Activated CD4-positive, alpha-beta memory T cell treated with anti-CD3 and anti-CD28 coated beads, Interleukin-2, amount 10 ng/mL, durations not matched to agents 7 days and 5 days (primary cell): ENCODE results near the gene NDE1. TPM values are rescaled to one million over a fixed set of nuclear protein-coding genes. Genes with fewer than 3 reads are reported as not detected.
"Not testable (repeated sequence)": the region's sequence is repeated elsewhere in the genome, so short reads cannot be mapped to it uniquely, and the experiment has no call there.

Experiments used
- CTCF ChIA-PET: fragments of 350-600 bp; sonication (Branson Sonifier 250); formaldehyde crosslinking; loops from one replicate; lab custom pipeline; 2021; ENCODE audit warnings: antibody characterized with exemption, inconsistent platforms; lab: Charles Lee
- POLR2A ChIA-PET: fragments of 350-600 bp; sonication (Branson Sonifier 250); formaldehyde crosslinking; loops from one replicate; lab custom pipeline; 2021; ENCODE audit warnings: antibody characterized with exemption; lab: Charles Lee
- DNase-seq: peaks from one replicate; pipeline ENCODE4 v3.0.0-alpha.2; 2020
- H3K27ac Mint-ChIP-seq: one replicate; pipeline ENCODE4 v1.8.0; 2021; ENCODE audit warnings: mild to moderate bottlenecking, mixed read lengths
- H3K27me3 Mint-ChIP-seq: one replicate; pipeline ENCODE4 v1.8.0; 2021; ENCODE audit warnings: mixed read lengths
- H3K36me3 Mint-ChIP-seq: one replicate; pipeline ENCODE4 v1.8.0; 2021; ENCODE audit warnings: low read depth, mixed read lengths
- H3K4me1 Mint-ChIP-seq: one replicate; pipeline ENCODE4 v1.8.0; 2021; ENCODE audit warnings: mixed read lengths
- H3K4me3 Mint-ChIP-seq: one replicate; pipeline ENCODE4 v1.8.0; 2021; ENCODE audit warnings: mild to moderate bottlenecking, mixed read lengths
- H3K9me3 Mint-ChIP-seq: one replicate; pipeline ENCODE4 v1.8.0; 2021; ENCODE audit warnings: mixed read lengths
- total RNA-seq, 2 experiments: library from RNA; stranded (reverse); gene quantifications; one replicate each; pipeline ENCODE4 v1.2.3, GENCODE V29; 2021

NDE1 gene
- total RNA-seq, 2 experiments from 2014 or later, result 115 to 133 TPM

- H3K4me1 Mint-ChIP-seq, result no peaks in the 10 kb centered on the region
- ChIA-PET CTCF (no interaction called here), POLR2A (no interaction called here)
- H3K27me3 Mint-ChIP-seq, result no peaks in the 10 kb centered on the region
- H3K27ac Mint-ChIP-seq, result no peak overlapping the region
- peaks cover 84% of the 10 kb centered on the region for H3K36me3 Mint-ChIP-seq
- DNase-seq, result no peak
- no peak overlapping the region for H3K4me3 Mint-ChIP-seq
- no peaks in the 10 kb centered on the region for H3K9me3 Mint-ChIP-seq
Measured at GRCh38 chr16:15689290-15689689, 39.2 kb downstream of the NDE1 start.

- Mint-ChIP-seq H3K27ac (no peak overlapping the region), H3K9me3 (no peaks in the 10 kb centered on the region), H3K27me3 (no peaks in the 10 kb centered on the region), H3K36me3 (peaks cover 89% of the 10 kb centered on the region), H3K4me1 (no peaks in the 10 kb centered on the region), H3K4me3 (no peak overlapping the region)
- no peak for DNase-seq
- CTCF ChIA-PET, result interaction anchor here (1.6 kb wide), 1 partner anchor 8 kb away, joined by 4 read pairs; no protein-coding TSS in a partner anchor
- POLR2A ChIA-PET, result no interaction called here
Measured at GRCh38 chr16:15690296-15690695, 40.3 kb downstream of the NDE1 start.

- Mint-ChIP-seq H3K9me3 (no peaks in the 10 kb centered on the region), H3K36me3 (peaks cover 88% of the 10 kb centered on the region), H3K4me3 (no peak overlapping the region), H3K27ac (no peak overlapping the region), H3K4me1 (no peaks in the 10 kb centered on the region), H3K27me3 (no peaks in the 10 kb centered on the region)
- ChIA-PET CTCF (interaction anchor here (1.6 kb wide), 1 partner anchor 9 kb away, joined by 4 read pairs; no protein-coding TSS in a partner anchor), POLR2A (no interaction called here)
- DNase-seq, result no peak
Measured at GRCh38 chr16:15691046-15691445, 41.0 kb downstream of the NDE1 start.

- H3K4me3 Mint-ChIP-seq, H3K27ac Mint-ChIP-seq, H3K27me3 Mint-ChIP-seq, H3K4me1 Mint-ChIP-seq, DNase-seq, H3K9me3 Mint-ChIP-seq, POLR2A ChIA-PET: not testable (repeated sequence)
- CTCF ChIA-PET, result interaction anchor here (1.0 kb wide), 1 partner anchor 10 kb away, joined by 3 read pairs; no protein-coding TSS in a partner anchor
- peaks cover 88% of the 10 kb centered on the region for H3K36me3 Mint-ChIP-seq
Measured at GRCh38 chr16:15692508-15692907, 42.5 kb downstream of the NDE1 start.

- Mint-ChIP-seq H3K4me3 (no peak overlapping the region), H3K9me3 (no peaks in the 10 kb centered on the region), H3K27ac (no peak overlapping the region), H3K36me3 (peaks cover 82% of the 10 kb centered on the region), H3K27me3 (no peaks in the 10 kb centered on the region), H3K4me1 (no peaks in the 10 kb centered on the region)
- DNase-seq, result no peak
- POLR2A ChIA-PET, result no interaction called here
- CTCF ChIA-PET, result interaction anchor here (0.6 kb wide), 1 partner anchor 296 kb away, joined by 5 read pairs; no protein-coding TSS in a partner anchor
Measured at GRCh38 chr16:15694499-15694898, 44.5 kb downstream of the NDE1 start.

- CTCF ChIA-PET, result no interaction called here
- POLR2A ChIA-PET, result interaction anchor here (1.1 kb wide), 1 partner anchor 58 kb away, joined by 3 read pairs; no protein-coding TSS in a partner anchor
- Mint-ChIP-seq H3K36me3 (peaks cover 72% of the 10 kb centered on the region), H3K4me3 (no peak overlapping the region), H3K4me1 (peaks cover 20% of the 10 kb centered on the region), H3K27ac (no peak overlapping the region), H3K27me3 (no peaks in the 10 kb centered on the region), H3K9me3 (no peaks in the 10 kb centered on the region)
- DNase-seq, result no peak
Measured at GRCh38 chr16:15699819-15700218, 49.8 kb downstream of the NDE1 start.

GRCh38 chr16:15701367-15701766 is 51.3 kb downstream of the NDE1 start:
- POLR2A ChIA-PET, result no interaction called here
- peaks cover 20% of the 10 kb centered on the region for H3K4me1 Mint-ChIP-seq

GRCh38 chr16:15701975-15702970 is 52.2 kb downstream of the NDE1 start:
- no peak for DNase-seq
- Mint-ChIP-seq H3K4me3 (no peak overlapping the region), H3K27me3 (no peaks in the 10 kb centered on the region), H3K27ac (no peak overlapping the region), H3K36me3 (peaks cover 57% of the 10 kb centered on the region), H3K9me3 (no peaks in the 10 kb centered on the region), H3K4me1 (peaks cover 20% of the 10 kb centered on the region)
- CTCF ChIA-PET, result no interaction called here
- POLR2A ChIA-PET, result interaction anchor here (0.8 kb wide), 1 partner anchor 59 kb away, joined by 3 read pairs; the partner anchor contains the start of gene MARF1

More at GRCh38 chr16:15701367-15701766, 51.3 kb downstream of the NDE1 start:
- no peaks in the 10 kb centered on the region for H3K27me3 Mint-ChIP-seq
- H3K36me3 Mint-ChIP-seq, result peaks cover 64% of the 10 kb centered on the region
- DNase-seq, result no peak
- CTCF ChIA-PET, result interaction anchor here (0.6 kb wide), 1 partner anchor 21 kb away, joined by 3 read pairs; no protein-coding TSS in a partner anchor
- H3K27ac Mint-ChIP-seq, result no peak overlapping the region
- H3K4me3 Mint-ChIP-seq, result no peak overlapping the region
- no peaks in the 10 kb centered on the region for H3K9me3 Mint-ChIP-seq

GRCh38 chr16:15703029-15703736 is 53.1 kb downstream of the NDE1 start:
- Mint-ChIP-seq H3K9me3 (no peaks in the 10 kb centered on the region), H3K4me1 (peaks cover 20% of the 10 kb centered on the region), H3K27ac (peak overlapping the region; percentile 40), H3K4me3 (no peak overlapping the region), H3K27me3 (no peaks in the 10 kb centered on the region), H3K36me3 (peaks cover 56% of the 10 kb centered on the region)
- ChIA-PET CTCF (interaction anchor here (0.9 to 2.7 kb wide), 5 partner anchors 8 to 275 kb away, joined by 3 to 12 read pairs (median 4); partner anchors contain the start of gene MARF1), POLR2A (interaction anchor here (2.7 kb wide), 1 partner anchor 60 kb away, joined by 8 read pairs; the partner anchor contains the start of gene MARF1)
- no peak for DNase-seq

- CTCF ChIA-PET, result interaction anchor here (1.0 to 2.7 kb wide), 6 partner anchors 9 to 62 kb away, joined by 3 to 12 read pairs (median 5); partner anchors contain the start of gene MARF1
- Mint-ChIP-seq H3K36me3 (peaks cover 53% of the 10 kb centered on the region), H3K9me3 (no peaks in the 10 kb centered on the region), H3K4me1 (peaks cover 20% of the 10 kb centered on the region), H3K27ac (no peak overlapping the region), H3K27me3 (no peaks in the 10 kb centered on the region), H3K4me3 (no peak overlapping the region)
- peak; percentile 75 for DNase-seq
- POLR2A ChIA-PET, result interaction anchor here (0.8 to 2.7 kb wide), 2 partner anchors 11 to 62 kb away, joined by 3 to 8 read pairs; partner anchors contain the start of gene MARF1
Measured at GRCh38 chr16:15704545-15704987, 54.5 kb downstream of the NDE1 start.

GRCh38 chr16:15705064-15705565 is 55.1 kb downstream of the NDE1 start:
- Mint-ChIP-seq H3K4me3 (no peak overlapping the region), H3K36me3 (peaks cover 52% of the 10 kb centered on the region), H3K27me3 (no peaks in the 10 kb centered on the region), H3K9me3 (no peaks in the 10 kb centered on the region), H3K4me1 (peaks cover 20% of the 10 kb centered on the region), H3K27ac (no peak overlapping the region)
- POLR2A ChIA-PET, result interaction anchor here (0.8 to 2.7 kb wide), 2 partner anchors 11 to 62 kb away, joined by 3 to 8 read pairs; partner anchors contain the start of gene MARF1
- CTCF ChIA-PET, result interaction anchor here (1.0 to 2.7 kb wide), 6 partner anchors 10 to 63 kb away, joined by 3 to 12 read pairs (median 5); partner anchors contain the start of gene MARF1
- no peak for DNase-seq

- Mint-ChIP-seq H3K27me3 (no peaks in the 10 kb centered on the region), H3K27ac (no peak overlapping the region), H3K4me1 (peaks cover 16% of the 10 kb centered on the region), H3K4me3 (no peak overlapping the region), H3K9me3 (no peaks in the 10 kb centered on the region), H3K36me3 (peaks cover 46% of the 10 kb centered on the region)
- ChIA-PET POLR2A (no interaction called here), CTCF (interaction anchor here (1.5 kb wide), 1 partner anchor 65 kb away, joined by 3 read pairs; no protein-coding TSS in a partner anchor)
- no peak for DNase-seq
Measured at GRCh38 chr16:15707332-15707731, 57.3 kb downstream of the NDE1 start.
